T-helper 2 cell (primary cell): Measurements from ENCODE around the gene BASP1.
"Not testable (repeated sequence)": the region's sequence is repeated elsewhere in the genome, so short reads cannot be mapped to it uniquely, and the experiment has no call there.

Source experiments
- DNase-seq, 5 experiments: peaks; one replicate each; pipeline versions ENCODE4 v3.0.0 to v3.0.0-alpha.2; 2012 to 2022

BASP1 gene

GRCh38 chr5:17256839-17257238 lies 39.4 kb downstream of the BASP1 start:
- DNase-seq = no peak

- DNase-seq = no peak
Measured at GRCh38 chr5:17257705-17258273, 40.4 kb downstream of the BASP1 start.

- DNase-seq = no peak
Measured at GRCh38 chr5:17258431-17258830, 41.0 kb downstream of the BASP1 start.

- DNase-seq = not testable (repeated sequence)
Measured at GRCh38 chr5:17259012-17259411, 41.6 kb downstream of the BASP1 start.

- DNase-seq = no peak
Measured at GRCh38 chr5:17259630-17260257, 42.3 kb downstream of the BASP1 start.

- DNase-seq = no peak
Measured at GRCh38 chr5:17260549-17260948, 43.1 kb downstream of the BASP1 start.

GRCh38 chr5:17261075-17261474 lies 43.6 kb downstream of the BASP1 start:
- no peak for DNase-seq

GRCh38 chr5:17265041-17265440 lies 47.6 kb downstream of the BASP1 start:
- DNase-seq = no peak

- DNase-seq = no peak
Measured at GRCh38 chr5:17267106-17267505, 49.7 kb downstream of the BASP1 start.

GRCh38 chr5:17269201-17269600 lies 51.8 kb downstream of the BASP1 start:
- DNase-seq = no peak

GRCh38 chr5:17272111-17272510 lies 54.7 kb downstream of the BASP1 start:
- no peak for DNase-seq

- no peak for DNase-seq
Measured at GRCh38 chr5:17275289-17276158, 58.1 kb downstream of the BASP1 start.

GRCh38 chr5:17276445-17276844 lies 59.0 kb downstream of the BASP1 start:
- no peak for DNase-seq

GRCh38 chr5:17277907-17278306 lies 60.5 kb downstream of the BASP1 start:
- no peak for DNase-seq

GRCh38 chr5:17278931-17279330 lies 61.5 kb downstream of the BASP1 start:
- no peak for DNase-seq

GRCh38 chr5:17279487-17279886 lies 62.1 kb downstream of the BASP1 start:
- DNase-seq = no peak

GRCh38 chr5:17282283-17283120 lies 65.1 kb downstream of the BASP1 start:
- DNase-seq = peak in 1 of 5 experiments; percentile 1

- DNase-seq = no peak
Measured at GRCh38 chr5:17283121-17283415, 65.6 kb downstream of the BASP1 start.

GRCh38 chr5:17287501-17288155 lies 70.2 kb downstream of the BASP1 start:
- DNase-seq = no peak

GRCh38 chr5:17288570-17288969 lies 71.1 kb downstream of the BASP1 start:
- no peak for DNase-seq

GRCh38 chr5:17289681-17290539 lies 72.5 kb downstream of the BASP1 start:
- DNase-seq = no peak

- DNase-seq = no peak
Measured at GRCh38 chr5:17290540-17290974, 73.1 kb downstream of the BASP1 start.
